Esophagus (tissue), 2 donors: ENCODE data around the gene BTBD9. TPM values are rescaled to one million over a fixed set of nuclear protein-coding genes. Genes with fewer than 3 reads are reported as not detected.

Source experiments
- H3K27ac ChIP-seq, 2 donors: one replicate each; pipeline ENCODE4 v1.5.1; 2013; ENCODE audit warnings: low read depth in 2 of 2, mild to moderate bottlenecking in 2 of 2, inconsistent platforms in 1 of 2, low read length in 1 of 2, moderate library complexity in 1 of 2
- H3K27me3 ChIP-seq, 2 donors: one replicate each; pipeline ENCODE4 v1.6.1; 2013; ENCODE audit warnings: low read length in 2 of 2, control low read depth in 1 of 2, mild to moderate bottlenecking in 1 of 2; ENCODE audit not compliant: insufficient read depth in 2 of 2, control insufficient read depth in 1 of 2
- H3K36me3 ChIP-seq, 2 donors: one replicate each; pipeline ENCODE4 v1.6.1; 2013; ENCODE audit warnings: low read length in 1 of 2; ENCODE audit not compliant: control insufficient read depth in 2 of 2, insufficient read depth in 2 of 2
- H3K4me1 ChIP-seq, 2 donors: one replicate each; pipeline ENCODE4 v1.6.1; 2013; ENCODE audit warnings: low read length in 1 of 2; ENCODE audit not compliant: control insufficient read depth in 2 of 2, insufficient read depth in 2 of 2
- H3K4me3 ChIP-seq, 2 donors: one replicate each; pipeline ENCODE4 v1.5.1; 2013; ENCODE audit warnings: low read length in 2 of 2, mild to moderate bottlenecking in 2 of 2, low read depth in 1 of 2, moderate library complexity in 1 of 2
- H3K9me3 ChIP-seq, 2 donors: one replicate each; pipeline ENCODE4 v1.6.1; 2013; ENCODE audit warnings: mild to moderate bottlenecking in 2 of 2, low read depth in 1 of 2, low read length in 1 of 2, moderate library complexity in 1 of 2; ENCODE audit not compliant: control insufficient read depth in 2 of 2, insufficient read depth in 1 of 2
- WGBS, 2 donors: extraction: QIAGEN DNeasy Blood & Tissue Kit; methylation state at CpG; one replicate each; pipeline ENCODE4 v1.1.7; 2013; 5-methylcytosine and 5-hydroxymethylcytosine counted together
- polyA plus RNA-seq, 2 donors: library from polyadenylated mRNA; stranded (reverse); fragments of 200-250 nt; gene quantifications; one replicate each; pipeline ENCODE4 v1.2.3, GENCODE V29; 2013
- donor health status: healthy with polysubstance abuse.
- donor health status: Bipolar disorder and iron deficiency.

BTBD9 gene
- polyA plus RNA-seq, 2 donors, result 3.2 to 3.8 TPM

DNA sequence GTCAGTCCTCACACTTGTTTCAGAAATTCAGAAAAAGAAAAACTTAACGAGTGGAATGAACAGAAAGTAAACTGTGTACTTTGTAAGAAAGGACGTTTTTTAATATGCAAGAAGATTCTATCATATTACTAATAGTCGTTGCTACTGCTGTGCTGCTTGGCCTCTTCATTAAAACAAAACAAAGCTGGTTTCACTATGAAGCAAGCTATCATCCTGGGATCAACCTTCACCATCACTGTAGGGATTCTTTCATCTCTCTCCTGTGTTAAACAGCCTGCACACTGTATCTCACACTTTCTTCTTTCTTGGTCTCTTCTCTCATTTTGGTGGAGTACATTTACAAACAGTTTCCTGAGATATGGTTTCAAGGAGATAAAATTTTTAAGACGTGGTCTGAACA is 284.2 kb downstream of the BTBD9 start:
- Histone ChIP-seq H3K9me3 (no peaks in the 10 kb centered on the region), H3K27me3 (no peaks in the 10 kb centered on the region), H3K36me3 (no peaks in the 10 kb centered on the region), H3K4me3 (no peak overlapping the region), H3K27ac (no peak overlapping the region), H3K4me1 (peaks cover 0 to 2% of the 10 kb centered on the region in 2 donors)
- 69 to 72% methylated on average over 4 of the region's 4 CpGs for WGBS, 2 donors

DNA sequence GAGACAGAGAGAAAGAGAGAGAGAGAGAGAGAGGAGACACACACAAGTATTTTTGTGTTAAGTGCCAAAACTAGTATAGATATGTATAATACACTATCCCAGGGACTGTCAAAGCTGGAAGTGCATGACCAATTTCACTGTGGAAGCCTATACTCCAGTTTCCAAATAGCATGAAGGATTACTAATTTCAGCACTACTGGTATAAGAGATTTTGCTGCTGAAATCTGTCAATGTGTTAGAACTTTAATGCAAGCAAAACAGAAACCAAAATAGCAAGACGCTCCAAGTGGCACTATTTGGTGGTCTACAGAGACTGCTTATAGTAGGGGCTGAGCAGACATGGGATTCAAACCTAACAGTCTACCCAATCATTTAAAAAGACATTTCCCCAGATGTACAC is 284.8 kb downstream of the BTBD9 start:
- Histone ChIP-seq H3K27me3 (no peaks in the 10 kb centered on the region), H3K9me3 (no peaks in the 10 kb centered on the region), H3K27ac (no peak overlapping the region), H3K4me1 (peaks cover 0 to 2% of the 10 kb centered on the region in 2 donors), H3K4me3 (no peak overlapping the region), H3K36me3 (no peaks in the 10 kb centered on the region)
- WGBS, 2 donors, result 69 to 81% methylated on average over 1 of the region's 1 CpG

DNA sequence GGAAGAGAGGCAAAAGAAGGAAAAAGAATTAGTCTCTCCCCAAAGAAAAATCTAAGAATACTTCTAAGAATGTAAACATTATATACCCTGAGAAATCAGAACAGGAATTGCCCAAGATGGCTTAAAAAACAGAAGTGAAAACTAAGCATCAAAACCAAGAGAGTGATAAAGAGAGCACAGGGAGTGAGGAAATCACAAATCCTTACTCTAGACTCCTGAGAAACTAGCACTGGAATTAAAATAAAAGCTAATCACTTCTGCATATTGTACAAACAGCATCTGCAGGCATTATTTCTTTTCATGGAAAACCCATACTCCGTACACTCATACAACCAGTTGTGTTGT is 285.7 kb downstream of the BTBD9 start:
- Histone ChIP-seq H3K9me3 (no peaks in the 10 kb centered on the region), H3K36me3 (no peaks in the 10 kb centered on the region), H3K4me1 (peaks cover 0 to 2% of the 10 kb centered on the region in 2 donors), H3K27ac (no peak overlapping the region), H3K27me3 (no peaks in the 10 kb centered on the region), H3K4me3 (no peak overlapping the region)
- WGBS, 2 donors, result 94 to 97% methylated on average over 1 of the region's 1 CpG

DNA sequence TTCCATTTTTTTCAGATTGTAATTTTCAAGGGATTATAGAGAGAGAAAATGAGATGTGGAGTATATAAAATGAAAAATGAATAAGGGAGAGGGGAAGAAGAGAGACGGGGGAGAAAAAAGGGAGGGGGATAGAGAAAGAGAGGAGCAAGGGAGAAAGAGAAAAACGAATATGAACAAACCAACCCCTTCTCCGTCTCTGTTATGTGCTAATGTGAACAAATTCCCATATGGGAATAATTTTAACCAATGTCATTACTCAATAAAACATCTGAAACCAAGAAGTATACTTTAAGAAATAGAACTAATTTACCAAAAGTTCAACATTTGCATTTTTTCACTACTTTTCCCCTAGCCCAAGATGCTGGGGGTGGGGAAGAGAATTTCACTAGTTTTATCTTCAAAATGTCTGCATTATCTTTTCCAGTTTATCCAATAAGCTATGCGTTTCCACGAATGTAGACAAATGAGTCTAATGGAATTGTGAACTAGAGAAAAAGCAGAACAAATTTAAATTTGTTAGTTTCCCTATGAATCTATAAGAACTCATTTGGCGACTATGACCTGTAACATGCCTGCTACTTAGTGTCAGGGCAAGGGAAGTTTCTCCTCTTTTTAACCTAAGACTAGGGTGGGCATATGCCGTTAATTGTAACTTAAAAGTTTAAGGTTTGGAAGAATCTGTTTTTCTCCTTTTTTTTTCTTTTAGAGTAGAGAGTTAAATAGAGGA is 286.3 kb downstream of the BTBD9 start:
- H3K36me3 ChIP-seq, result no peaks in the 10 kb centered on the region
- no peaks in the 10 kb centered on the region for H3K27me3 ChIP-seq
- WGBS, 2 donors, result 86 to 95% methylated on average over 7 of the region's 7 CpGs
- no peak overlapping the region for H3K4me3 ChIP-seq
- H3K4me1 ChIP-seq, result peaks cover 0 to 2% of the 10 kb centered on the region in 2 donors
- H3K27ac ChIP-seq, result no peak overlapping the region
- H3K9me3 ChIP-seq, result no peaks in the 10 kb centered on the region

DNA sequence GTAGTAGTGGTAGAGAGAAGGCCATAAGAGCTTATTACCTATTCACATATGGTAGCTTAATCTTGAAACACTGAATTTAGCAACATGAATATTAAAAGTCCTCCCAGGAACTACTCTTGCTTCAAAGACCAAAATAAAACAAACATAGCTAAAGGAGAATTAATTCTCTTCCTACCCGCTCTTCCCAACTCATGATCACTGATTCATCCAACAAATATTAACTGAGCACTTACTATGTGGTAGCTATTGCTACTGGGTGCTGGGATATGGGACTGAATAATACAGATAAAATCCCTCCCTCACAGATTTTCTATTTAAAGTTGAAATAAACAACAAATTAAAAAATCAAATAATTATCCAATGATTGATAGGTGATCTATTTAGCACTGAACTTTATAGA is 287.1 kb downstream of the BTBD9 start:
- Histone ChIP-seq H3K9me3 (no peaks in the 10 kb centered on the region), H3K4me3 (no peak overlapping the region), H3K4me1 (peaks cover 0 to 2% of the 10 kb centered on the region in 2 donors), H3K36me3 (no peaks in the 10 kb centered on the region), H3K27ac (no peak overlapping the region), H3K27me3 (no peaks in the 10 kb centered on the region)
- WGBS, 2 donors, result 97 to 100% methylated on average over 1 of the region's 1 CpG

DNA sequence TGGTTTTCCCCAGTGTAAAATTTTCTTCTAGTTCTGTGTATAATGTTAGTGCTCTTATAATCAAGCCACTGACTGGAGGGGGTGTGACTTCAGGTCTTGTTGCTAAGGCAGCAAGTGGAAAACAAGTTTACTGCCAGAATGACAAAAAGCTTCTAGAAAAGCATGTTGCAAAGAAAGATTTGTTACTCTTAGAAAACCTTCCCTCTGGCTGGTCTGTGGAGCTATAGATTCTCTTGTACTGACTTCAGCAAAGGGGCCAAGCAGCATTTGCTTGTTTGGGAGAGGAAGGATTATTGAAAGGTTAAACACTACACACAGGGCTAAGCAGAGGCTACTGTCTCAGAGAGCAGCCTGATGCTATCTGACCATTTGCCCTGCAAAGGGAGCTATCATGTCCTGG is 288.8 kb downstream of the BTBD9 start:
- Histone ChIP-seq H3K36me3 (no peaks in the 10 kb centered on the region), H3K4me1 (peaks cover 0 to 2% of the 10 kb centered on the region in 2 donors), H3K27me3 (no peaks in the 10 kb centered on the region), H3K9me3 (no peaks in the 10 kb centered on the region), H3K27ac (no peak overlapping the region), H3K4me3 (no peak overlapping the region)

DNA sequence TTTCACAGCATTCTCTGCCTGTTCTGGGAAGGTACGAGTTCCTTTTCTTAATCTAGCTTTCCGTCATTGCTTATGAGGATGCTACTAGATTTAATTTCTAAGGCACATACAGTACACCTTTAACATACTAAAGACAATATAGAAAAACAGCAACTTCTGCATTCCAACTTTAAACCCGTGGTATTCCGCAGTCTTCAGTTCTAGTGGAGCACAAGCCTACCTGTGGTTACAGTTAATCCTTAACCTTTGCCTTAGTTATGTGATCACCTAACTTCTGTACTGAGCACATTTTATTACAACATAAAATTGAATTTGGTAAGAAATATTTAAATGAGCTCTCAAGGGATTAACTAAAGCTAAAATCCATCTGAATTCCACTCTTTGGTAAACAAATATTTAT is 289.5 kb downstream of the BTBD9 start:
- WGBS, 2 donors, result 89 to 90% methylated on average over 4 of the region's 4 CpGs
- no peak overlapping the region for H3K4me3 ChIP-seq
- no peaks in the 10 kb centered on the region for H3K36me3 ChIP-seq
- peaks cover 0 to 2% of the 10 kb centered on the region in 2 donors for H3K4me1 ChIP-seq
- H3K27ac ChIP-seq, result no peak overlapping the region
- no peaks in the 10 kb centered on the region for H3K27me3 ChIP-seq
- H3K9me3 ChIP-seq, result no peaks in the 10 kb centered on the region

DNA sequence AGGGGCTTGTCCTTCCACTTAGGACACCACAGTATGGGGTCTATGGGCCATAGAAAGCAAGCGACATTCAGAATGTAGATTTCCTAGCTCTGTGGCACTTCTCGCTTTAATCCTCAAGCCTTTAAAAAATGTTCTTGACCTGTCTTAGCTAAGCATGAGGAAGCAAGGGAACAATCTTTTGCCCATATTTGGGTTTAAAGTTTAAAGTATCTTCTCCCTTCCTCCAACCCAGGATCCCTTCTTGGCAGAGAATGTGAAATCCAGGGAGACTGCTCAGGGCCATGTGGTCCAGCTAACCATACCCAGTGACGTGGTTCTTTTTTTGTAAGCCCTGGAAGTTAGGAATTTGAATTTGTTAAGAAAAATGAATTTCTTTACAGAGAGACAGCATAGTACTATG is 289.9 kb downstream of the BTBD9 start:
- Histone ChIP-seq H3K4me3 (no peak overlapping the region), H3K36me3 (no peaks in the 10 kb centered on the region), H3K9me3 (no peaks in the 10 kb centered on the region), H3K27ac (no peak overlapping the region), H3K4me1 (peaks cover 0 to 2% of the 10 kb centered on the region in 2 donors), H3K27me3 (no peaks in the 10 kb centered on the region)
- WGBS, 2 donors, result 82 to 86% methylated on average over 3 of the region's 3 CpGs

DNA sequence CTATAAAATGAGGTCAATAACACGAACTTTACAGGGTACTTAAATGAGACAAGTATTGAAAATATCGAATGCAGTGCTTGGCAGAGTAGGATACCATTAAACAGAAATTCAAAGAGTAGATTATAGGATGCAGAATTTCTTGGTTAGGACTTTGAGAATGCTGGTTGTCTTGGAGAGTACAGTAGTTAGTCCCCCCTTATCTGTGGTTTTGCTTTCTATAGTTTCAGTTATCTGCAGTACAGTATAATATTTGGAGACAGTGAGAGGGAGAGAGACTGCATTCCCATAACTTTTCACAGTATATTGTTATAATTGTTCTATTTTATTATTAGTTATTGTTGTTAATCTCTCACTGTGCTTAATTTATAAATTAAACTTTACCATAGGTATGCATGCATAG is 290.5 kb downstream of the BTBD9 start:
- H3K36me3 ChIP-seq, result no peaks in the 10 kb centered on the region
- no peaks in the 10 kb centered on the region for H3K27me3 ChIP-seq
- H3K4me3 ChIP-seq, result no peak overlapping the region
- H3K9me3 ChIP-seq, result no peaks in the 10 kb centered on the region
- 89 to 92% methylated on average over 2 of the region's 2 CpGs for WGBS, 2 donors
- no peak overlapping the region for H3K27ac ChIP-seq
- H3K4me1 ChIP-seq, result peaks cover 0 to 2% of the 10 kb centered on the region in 2 donors

DNA sequence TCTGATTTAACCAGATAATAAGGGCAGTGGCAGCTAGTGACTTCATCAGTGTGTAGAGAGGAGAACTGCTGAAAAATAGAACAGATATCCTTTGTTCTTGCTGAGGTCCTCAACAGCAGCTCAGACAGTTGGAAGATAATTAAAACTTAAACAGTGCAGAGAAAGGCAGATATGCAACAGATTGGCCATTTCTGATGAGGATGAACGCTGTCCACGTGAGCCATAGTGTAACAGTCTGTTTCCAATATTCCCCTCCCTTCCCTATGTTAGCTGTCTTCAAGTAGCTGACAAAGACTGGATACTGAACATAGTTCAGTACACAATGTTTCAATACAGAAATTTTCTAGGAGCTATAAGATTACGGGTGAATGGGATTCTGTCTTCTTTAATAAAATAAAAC is 291.4 kb downstream of the BTBD9 start:
- H3K4me3 ChIP-seq, result no peak overlapping the region
- no peaks in the 10 kb centered on the region for H3K27me3 ChIP-seq
- H3K9me3 ChIP-seq, result no peaks in the 10 kb centered on the region
- WGBS, 2 donors, result 88 to 90% methylated on average over 3 of the region's 3 CpGs
- H3K27ac ChIP-seq, result no peak overlapping the region
- H3K4me1 ChIP-seq, result peaks cover 0 to 2% of the 10 kb centered on the region in 2 donors
- no peaks in the 10 kb centered on the region for H3K36me3 ChIP-seq
